GM18508 (cell line): ENCODE results near the gene C1QTNF2.

Experiments used
- ATAC-seq: cut with Tn5 transposase; IDR thresholded peaks from one replicate; pipeline ENCODE4 v1.9.1; 2021; ENCODE audit warnings: moderate number of reproducible peaks; ENCODE audit not compliant: insufficient read depth, unreplicated experiment

Gene C1QTNF2

GRCh38 chr5:160375701-160376100, 5.3 kb upstream of the C1QTNF2 start:
- no peak for ATAC-seq

DNA sequence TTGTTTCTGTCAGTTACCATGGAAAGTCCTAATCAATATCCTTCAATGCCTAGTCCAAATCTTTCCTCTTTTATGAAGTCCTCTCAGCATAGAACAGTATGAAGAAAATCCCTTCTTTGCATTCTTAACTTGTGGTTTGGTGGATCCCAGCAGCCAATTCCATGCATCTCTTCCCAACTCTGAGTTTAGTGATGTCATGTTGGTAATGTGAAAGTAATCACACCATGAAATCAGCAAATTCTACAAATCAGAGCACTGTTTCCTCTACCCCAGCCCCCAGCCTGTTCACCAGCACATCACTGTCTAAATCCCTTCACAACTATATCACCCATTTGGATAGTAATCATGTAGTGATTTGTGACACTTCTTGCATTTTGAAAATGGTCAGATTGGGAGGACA, 4.7 kb upstream of the C1QTNF2 start:
- no peak for ATAC-seq

DNA sequence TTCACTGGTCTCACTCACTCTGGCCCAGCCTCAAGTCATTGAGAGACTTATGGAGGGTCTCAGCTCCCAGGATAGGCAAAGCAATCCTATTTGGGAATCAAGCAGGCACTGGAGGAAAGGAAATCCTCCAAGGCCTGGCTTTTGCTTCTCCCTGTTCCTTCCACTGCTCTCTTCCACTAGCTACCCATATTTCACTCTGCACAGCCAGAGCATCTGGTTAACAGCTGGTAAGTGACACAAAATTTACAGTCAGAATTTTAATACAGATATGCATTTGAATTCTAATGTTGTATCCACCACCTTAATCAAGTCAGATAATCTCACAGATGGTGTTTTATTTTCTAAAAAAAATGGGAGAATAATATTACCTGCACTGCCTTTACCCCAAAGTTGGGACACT, 868 bp upstream of the C1QTNF2 start:
- no peak for ATAC-seq

DNA sequence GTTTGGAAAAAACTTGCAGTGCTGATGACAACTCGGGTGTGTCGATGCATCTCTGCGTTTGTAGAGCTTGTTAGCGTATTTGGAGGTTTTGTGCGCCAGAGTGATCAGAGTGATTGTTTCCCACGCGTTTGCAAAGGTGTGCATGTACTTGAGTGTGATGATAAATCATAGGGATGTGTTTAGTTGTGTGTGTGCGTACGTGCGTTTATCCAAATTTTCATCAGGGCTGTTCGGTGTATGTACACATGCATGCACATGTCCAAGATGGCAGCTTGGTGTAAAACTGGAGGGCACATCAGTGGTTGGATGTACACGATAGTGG, 248 bp upstream of the C1QTNF2 start:
- no peak for ATAC-seq

- no peak for ATAC-seq
These were observed 2.5 kb downstream of the C1QTNF2 start for GRCh38 chr5:160367885-160368284.

DNA sequence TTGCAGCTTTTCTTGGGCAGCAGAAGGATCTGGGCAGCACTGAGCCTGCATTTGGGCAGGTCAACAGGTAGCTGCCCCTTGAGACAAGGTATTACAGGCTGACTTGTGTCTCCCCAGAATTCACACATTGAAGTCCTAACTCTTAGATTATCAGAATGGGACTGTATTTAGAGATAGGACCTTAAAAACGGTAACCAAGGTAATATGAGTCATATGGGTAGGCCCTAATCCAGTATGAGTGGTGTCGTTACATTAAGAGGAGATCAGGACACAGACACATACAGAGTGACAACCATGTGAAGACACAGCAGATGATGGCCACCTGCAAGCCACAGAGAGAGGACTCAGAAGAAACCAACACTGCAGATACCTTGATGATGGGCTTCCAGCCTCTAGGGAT, 3.2 kb downstream of the C1QTNF2 start:
- no peak for ATAC-seq

- ATAC-seq, result no peak
These were observed 4.2 kb downstream of the C1QTNF2 start for GRCh38 chr5:160366230-160366629.

- no peak for ATAC-seq
These were observed 6.6 kb downstream of the C1QTNF2 start for GRCh38 chr5:160363660-160364395.

DNA sequence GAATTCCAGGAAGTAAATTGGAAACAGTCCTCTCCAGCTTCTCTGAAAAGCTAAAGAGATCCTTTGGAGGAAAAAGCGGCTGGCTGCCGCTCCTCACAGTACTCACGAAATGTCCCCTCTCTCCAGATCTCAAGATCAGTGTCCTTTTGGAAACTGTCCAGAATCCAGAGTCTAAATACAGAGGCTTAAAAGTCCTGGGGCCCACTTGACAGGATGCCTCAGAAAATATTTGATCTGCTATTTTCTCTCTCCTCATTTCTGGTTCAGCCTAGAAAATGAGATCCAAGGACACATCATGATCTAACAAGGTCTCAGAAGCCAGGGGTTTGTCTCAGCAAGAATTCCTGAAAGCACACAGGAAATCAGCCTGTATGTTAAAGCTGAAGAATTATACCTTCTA, 7.2 kb downstream of the C1QTNF2 start:
- no peak for ATAC-seq

- ATAC-seq, result no peak
These were observed 8.7 kb downstream of the C1QTNF2 start for GRCh38 chr5:160361624-160362228.

- no peak for ATAC-seq
These were observed 10.1 kb downstream of the C1QTNF2 start for GRCh38 chr5:160360310-160360709.

DNA sequence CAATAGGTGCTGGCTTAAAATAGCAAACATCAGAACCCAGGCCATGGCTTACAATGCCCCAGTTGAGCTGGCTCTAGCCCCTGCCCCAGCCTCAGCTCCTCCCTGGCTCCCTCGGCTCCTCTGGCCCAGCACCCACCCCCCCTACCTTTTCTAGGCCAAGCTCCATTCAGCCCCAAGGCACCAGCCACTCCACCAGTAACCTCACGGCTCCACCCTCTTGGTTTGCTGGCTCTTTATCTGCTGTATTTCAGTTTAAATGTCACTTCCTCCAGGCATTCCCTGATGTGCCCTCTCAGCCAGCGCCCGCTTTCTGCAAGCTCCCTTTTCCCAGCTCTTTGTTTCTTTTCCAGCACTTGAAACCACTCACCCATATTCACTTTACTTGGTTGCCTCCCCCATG, 10.6 kb downstream of the C1QTNF2 start:
- no peak for ATAC-seq

DNA sequence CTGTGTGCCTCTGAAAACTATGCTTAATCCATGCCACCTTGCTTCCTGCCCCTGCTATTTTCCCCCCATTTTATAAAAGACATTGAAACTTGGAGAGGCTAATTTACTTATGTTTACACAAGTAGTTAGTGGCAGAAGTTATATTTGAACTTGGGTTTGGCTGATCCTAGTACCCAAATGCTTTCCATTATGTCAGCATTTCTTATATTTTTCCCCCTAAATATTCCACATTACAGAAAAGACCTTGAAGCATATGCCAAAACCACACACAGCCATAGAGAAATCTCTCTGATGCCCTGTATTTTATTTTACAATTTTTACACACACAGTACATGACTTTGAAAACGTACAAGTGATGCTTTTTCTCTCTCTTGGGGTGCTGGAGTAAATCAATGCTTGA, 11.2 kb downstream of the C1QTNF2 start:
- no peak for ATAC-seq

DNA sequence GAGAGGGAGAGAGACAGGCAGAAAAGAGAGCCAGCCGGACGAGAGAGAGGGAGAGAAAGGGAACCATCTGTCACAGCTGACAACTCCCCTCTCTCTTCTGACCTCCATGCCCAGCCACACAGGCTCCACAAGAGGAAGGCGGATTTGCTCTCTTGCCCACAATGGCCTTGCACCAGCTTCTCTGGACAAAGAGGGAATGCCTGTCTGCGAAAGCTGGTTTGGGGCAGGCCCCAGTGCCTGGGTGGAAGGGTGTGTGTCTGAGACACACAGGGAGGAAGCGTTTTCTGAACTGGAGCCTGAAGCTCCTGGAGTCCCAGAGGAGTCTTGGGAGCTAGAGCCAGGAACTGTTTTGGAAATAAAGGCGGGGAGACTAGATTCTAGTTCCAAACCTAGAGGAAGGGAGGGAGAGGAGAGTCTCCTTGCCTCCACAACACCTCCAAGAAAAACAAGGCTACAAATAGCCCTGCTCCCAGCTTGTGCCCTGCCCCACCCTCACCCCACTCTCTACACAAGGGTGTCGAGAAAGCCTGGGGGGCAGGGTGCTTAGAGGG, 12.5 kb downstream of the C1QTNF2 start:
- ATAC-seq, result no peak

- ATAC-seq, result no peak
These were observed 13.0 kb downstream of the C1QTNF2 start for GRCh38 chr5:160357394-160357793.

DNA sequence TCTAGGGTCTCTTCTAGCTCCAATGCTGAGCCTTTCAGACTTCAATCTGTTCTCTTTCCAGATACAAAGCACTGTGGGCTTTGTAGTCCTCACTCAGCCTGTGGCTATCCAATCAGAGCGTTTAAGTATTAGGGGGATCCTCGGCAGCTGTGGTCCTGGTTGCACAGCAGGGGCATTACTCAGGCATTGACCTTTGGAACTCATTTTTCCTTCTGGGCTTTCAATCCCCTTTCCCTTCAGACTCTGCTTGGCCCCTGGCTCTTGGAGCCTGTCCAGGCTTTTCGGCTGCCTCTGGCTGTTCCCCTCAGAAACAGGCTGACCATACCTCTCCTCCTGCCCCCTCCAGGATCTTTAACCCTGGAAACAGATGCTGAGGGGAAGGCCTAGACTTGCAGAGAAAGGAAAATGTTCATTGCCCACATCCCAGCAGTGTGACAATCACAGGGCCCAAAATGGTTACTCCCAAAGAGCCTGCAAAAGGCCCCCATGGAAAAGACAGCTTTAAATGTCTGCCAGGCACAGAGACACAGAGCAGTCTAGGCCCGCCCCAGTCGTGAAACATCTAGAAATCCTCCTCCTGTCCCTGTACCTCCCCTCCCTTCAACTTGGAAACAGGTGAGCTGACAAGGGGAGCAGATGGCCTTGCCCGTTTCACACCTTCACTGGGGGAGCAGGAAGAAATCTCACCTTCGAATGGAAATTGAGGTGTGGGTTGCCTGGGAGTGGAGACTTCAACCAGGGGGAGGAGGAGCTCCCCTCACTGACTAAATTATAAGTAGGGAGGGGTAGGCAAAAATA, 13.7 kb downstream of the C1QTNF2 start:
- no peak for ATAC-seq

DNA sequence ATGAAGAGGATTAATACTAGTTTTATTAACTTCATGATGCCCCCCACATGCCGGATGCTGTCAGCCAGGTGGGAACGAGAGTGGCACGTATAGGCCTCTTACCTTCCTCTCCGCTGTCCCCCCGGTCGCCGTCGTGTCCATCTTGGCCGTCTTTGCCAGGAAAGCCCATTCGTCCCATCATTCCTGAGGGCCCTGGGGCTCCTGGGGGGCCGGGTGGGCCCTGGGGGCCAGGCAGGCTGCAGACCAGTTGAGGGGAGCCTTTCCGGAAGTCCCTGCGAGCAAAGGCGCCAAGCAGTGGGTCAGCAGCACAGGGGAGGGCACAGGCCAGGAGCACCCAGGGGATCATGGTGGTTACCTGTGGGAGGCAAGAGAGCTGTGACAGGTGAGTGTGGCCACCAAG, 15.8 kb downstream of the C1QTNF2 start:
- no peak for ATAC-seq

DNA sequence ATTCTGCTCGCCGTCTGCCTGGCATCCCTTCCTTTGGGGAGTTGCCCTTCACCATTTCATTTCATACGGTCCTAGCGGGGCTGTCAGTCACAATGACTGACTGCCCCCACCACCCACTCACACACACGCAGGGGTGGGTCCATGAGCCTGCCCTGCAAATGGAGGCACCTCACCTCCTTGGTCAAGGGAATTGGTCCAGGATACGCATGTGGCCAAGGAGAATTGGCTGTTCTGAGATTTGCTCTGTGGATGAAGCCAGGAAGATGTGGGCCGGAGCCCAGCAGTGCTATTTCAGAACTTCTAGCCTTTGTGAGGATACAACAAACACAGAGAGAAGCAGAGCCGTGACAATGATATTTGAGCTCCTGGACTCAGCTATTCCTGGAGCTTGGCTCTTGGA, 17.0 kb downstream of the C1QTNF2 start:
- no peak for ATAC-seq

- ATAC-seq, result no peak
These were observed 18.1 kb downstream of the C1QTNF2 start for GRCh38 chr5:160352308-160352707.

DNA sequence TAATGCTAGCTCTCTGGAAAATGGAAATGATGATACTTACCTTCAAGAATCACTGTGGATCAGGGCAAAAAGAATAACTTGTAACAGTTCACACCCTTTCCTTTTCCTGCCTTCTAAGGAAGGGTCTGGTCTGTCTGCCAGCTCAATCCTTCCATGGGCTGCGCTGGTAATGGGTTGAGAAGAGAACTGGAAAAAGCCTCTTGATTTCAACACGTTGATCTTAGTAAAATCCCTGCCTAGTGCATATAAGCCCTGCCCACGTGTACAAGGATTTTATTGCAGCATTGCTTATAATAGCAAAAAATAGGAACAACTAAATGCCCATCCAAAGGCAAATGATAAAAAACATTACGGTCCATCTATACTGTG, 20.5 kb downstream of the C1QTNF2 start:
- no peak for ATAC-seq

DNA sequence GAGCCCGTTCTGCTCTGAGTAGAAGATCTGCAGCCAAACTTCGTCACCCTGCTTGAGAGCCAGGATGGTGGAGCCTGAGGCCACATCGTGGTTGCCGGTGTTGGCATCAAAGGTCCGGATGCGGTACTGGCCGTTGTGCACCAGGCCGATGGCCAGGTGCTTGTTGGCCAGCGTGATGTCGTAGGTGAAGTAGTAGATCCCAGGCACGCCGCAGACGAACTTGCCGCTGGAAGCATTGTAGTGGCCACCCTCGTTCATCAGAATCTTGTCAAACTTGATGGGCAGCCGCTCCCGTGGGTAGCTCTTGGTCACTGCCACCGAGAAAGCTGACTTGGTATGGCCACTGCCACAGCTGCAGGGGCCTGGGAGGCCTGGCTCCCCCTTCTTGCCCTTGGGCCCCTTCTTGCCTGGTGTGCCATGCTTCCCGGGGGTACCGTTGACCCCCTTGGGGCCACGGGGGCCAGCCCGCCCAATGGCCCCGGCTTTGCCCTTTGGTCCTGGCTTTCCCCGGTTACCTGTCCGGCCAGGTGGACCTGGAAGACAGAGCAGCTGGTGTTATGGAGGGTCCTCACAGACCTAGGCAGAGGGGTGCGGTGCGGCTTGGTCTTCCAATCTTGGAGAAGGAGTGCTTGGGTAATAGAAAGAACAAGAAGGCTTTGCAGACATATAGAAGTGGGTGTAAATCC, 21.0 kb downstream of the C1QTNF2 start:
- ATAC-seq, result no peak
